ENCODE data around the gene APOBEC3A.
"Not testable (repeated sequence)": the region's sequence is repeated elsewhere in the genome, so short reads cannot be mapped to it uniquely, and the experiment has no call there.

The APOBEC3A gene

DNA sequence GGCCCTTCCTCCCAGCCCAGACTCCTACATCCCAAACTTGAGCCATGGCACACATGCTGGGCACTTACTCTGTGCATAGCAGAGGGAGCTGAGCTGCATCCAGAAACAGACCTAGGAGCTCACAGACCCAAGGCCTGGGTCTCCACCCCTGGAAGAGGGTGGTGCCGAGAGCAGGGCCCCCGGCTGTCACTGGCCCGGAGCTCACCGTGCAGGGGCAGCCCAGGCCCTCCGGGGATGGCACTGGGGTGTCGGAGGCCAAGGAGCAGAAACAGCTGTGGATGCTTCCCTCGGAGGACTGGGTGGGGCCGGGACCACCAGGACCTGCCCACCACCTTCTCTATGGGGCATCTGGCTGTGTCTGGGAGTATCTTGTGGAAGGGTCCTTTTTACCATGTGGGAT is 4.3 kb upstream of the APOBEC3A start:
- 95% methylated on average over 8 of the region's 8 CpGs for WGBS
- H3K9me3 ChIP-seq (ENCODE audit: insufficient read depth, low read depth, low read length), result no peaks in the 10 kb centered on the region
- no peaks in the 10 kb centered on the region for H3K27me3 ChIP-seq (ENCODE audit: insufficient read depth, low read length)
- no peaks in the 10 kb centered on the region for H3K36me3 ChIP-seq (ENCODE audit: insufficient read depth, low read length)
- no peak overlapping the region for H3K27ac ChIP-seq (ENCODE audit: low read depth, low read length)
- H3K4me3 ChIP-seq (ENCODE audit: low read length), result no peak overlapping the region
- no peak overlapping the region for H3K9ac ChIP-seq (ENCODE audit: low read depth, low read length)
- H3K4me1 ChIP-seq (ENCODE audit: insufficient read depth, low read length), result no peaks in the 10 kb centered on the region

DNA sequence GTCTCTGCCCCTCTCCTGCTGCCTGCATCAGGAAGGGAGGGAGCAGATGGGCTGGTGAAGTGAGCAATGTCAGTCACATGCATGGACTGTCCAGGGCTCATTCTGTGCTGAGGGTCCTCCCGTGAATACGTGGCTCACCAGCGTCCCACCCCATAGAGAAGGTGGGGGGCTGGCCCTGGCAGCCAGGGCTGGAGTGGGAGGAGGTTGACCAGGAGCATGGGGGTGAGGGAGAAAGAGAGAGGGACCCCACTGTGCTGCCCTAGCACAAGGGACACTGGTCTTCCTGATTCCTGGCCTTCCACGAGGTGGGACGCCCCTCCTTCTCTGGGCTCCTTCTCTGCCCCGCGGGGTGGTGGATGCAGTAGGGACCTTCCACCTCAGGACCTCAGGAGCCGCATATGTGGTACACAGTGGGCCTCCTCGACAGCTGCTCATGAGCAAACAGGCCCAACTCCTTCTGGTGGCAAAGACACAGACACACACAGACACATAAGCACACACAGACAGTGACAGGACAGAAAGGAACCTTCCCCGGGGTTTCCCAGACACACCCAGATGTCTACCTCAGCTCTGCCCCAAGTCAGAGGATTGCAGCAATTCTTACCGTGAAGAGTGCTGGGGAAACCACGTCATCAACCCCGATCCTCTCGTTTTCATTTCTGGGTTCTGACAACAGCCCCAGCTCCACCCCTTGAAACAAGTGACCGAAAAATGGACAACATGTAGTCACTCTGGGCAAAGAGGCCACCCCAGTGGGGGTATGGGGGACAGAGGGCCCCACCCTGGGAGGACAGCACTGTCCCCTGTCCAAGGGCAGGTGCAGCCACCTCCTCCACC is 3.6 kb upstream of the APOBEC3A start:
- Histone ChIP-seq H3K4me3 (ENCODE audit: low read length) (no peak overlapping the region), H3K4me1 (ENCODE audit: insufficient read depth, low read length) (no peaks in the 10 kb centered on the region), H3K27ac (ENCODE audit: low read depth, low read length) (no peak overlapping the region), H3K27me3 (ENCODE audit: insufficient read depth, low read length) (no peaks in the 10 kb centered on the region), H3K36me3 (ENCODE audit: insufficient read depth, low read length) (no peaks in the 10 kb centered on the region), H3K9me3 (ENCODE audit: insufficient read depth, low read depth, low read length) (no peaks in the 10 kb centered on the region), H3K9ac (ENCODE audit: low read depth, low read length) (no peak overlapping the region)
- 83% methylated on average over 15 of the region's 15 CpGs for WGBS

DNA sequence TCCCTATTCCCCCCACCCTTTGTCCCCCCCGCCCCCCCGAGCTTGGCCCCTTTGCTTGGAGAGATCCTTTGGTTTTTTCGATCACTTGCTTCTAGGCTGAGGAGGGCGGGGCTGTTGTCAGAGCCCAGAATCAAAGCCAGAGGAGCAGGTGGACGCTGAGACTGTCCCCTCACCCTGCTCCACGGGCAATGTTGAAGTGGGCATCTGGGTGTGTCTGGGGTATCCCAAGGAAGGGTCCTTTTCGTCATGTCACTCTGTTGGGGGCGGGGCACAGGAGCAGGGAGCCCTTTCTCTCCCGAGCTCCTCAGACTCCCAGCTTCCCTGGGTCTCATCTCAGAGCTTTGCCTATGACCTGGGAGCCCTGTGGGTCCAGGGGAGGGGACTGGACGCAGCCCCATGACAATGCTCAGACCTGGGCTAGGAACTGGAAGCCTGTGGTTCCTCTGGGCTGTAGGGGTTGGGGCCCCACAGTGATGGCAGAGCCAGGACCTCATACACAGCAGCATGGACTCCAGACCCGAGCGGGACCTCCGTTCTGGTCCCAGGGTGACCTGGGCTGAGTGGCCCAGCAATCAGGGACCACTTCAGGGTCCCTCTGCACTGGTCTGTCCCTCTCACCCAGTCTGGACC is 2.9 kb upstream of the APOBEC3A start:
- no peak overlapping the region for H3K9ac ChIP-seq (ENCODE audit: low read depth, low read length)
- H3K4me3 ChIP-seq (ENCODE audit: low read length), result no peak overlapping the region
- H3K4me1 ChIP-seq (ENCODE audit: insufficient read depth, low read length), result no peaks in the 10 kb centered on the region
- H3K36me3 ChIP-seq (ENCODE audit: insufficient read depth, low read length), result no peaks in the 10 kb centered on the region
- H3K27me3 ChIP-seq (ENCODE audit: insufficient read depth, low read length), result no peaks in the 10 kb centered on the region
- H3K9me3 ChIP-seq (ENCODE audit: insufficient read depth, low read depth, low read length), result no peaks in the 10 kb centered on the region
- no peak overlapping the region for H3K27ac ChIP-seq (ENCODE audit: low read depth, low read length)
- 88% methylated on average over 11 of the region's 13 CpGs for WGBS

DNA sequence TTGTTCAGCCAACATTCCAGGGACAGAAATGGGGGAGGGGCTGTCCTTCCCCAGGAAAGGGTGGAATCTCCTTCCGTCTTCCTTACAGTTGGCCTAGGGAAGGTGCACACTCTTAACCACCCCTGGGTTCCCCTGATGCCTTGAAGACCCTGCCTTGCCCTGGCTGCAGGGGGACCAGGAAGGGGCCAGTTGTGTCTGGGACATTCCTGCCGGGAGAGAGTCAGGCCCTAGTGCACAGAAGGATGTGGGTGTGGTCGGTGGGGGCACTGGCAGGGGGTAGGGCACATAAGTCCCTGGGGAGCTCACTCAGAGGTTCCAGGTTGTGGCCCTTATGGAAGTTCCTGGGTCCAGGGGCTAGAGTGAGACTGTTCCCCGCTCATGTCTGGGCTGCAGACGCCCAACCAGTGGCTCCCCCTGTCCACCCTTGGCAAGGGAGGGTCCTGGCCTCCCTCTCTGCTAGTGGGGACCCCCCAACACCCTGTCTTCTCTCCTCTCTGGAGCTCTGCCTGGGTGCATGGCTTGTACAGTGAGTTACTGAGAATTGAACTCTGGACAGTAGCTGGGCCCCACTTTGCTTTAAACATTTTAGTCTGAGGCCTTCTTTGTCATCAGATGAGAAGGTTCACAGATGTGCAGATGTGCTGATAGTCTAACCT is 2.0 kb upstream of the APOBEC3A start:
- 81% methylated on average over 5 of the region's 5 CpGs for WGBS
- H3K4me1 ChIP-seq (ENCODE audit: insufficient read depth, low read length), result no peaks in the 10 kb centered on the region
- no peaks in the 10 kb centered on the region for H3K27me3 ChIP-seq (ENCODE audit: insufficient read depth, low read length)
- H3K9ac ChIP-seq (ENCODE audit: low read depth, low read length), result no peak overlapping the region
- no peak overlapping the region for H3K4me3 ChIP-seq (ENCODE audit: low read length)
- no peak overlapping the region for H3K27ac ChIP-seq (ENCODE audit: low read depth, low read length)
- H3K36me3 ChIP-seq (ENCODE audit: insufficient read depth, low read length), result no peaks in the 10 kb centered on the region
- no peaks in the 10 kb centered on the region for H3K9me3 ChIP-seq (ENCODE audit: insufficient read depth, low read depth, low read length)

DNA sequence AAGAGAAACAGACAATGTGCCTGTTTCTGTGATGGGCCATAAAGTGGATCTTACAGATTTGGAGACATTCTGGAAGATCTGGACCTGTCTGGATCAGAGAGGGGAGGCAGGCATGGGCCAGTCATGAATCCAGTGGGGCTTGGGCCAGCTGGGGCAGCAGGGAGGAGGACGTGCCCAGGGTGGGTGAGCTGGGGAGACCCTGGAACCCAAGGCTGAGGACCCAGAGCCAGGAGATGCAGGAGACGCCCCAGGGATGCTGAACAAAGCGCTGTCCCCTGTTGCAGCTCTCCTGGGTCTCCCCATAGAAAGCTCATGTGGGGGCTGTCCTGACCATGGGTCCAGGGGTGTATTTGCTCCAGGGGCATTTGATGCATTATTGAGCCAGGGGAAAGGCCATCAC is 1.5 kb upstream of the APOBEC3A start:
- WGBS, result 95% methylated on average over 3 of the region's 3 CpGs
- Histone ChIP-seq H3K4me3 (ENCODE audit: low read length) (no peak overlapping the region), H3K4me1 (ENCODE audit: insufficient read depth, low read length) (no peaks in the 10 kb centered on the region), H3K9me3 (ENCODE audit: insufficient read depth, low read depth, low read length) (no peaks in the 10 kb centered on the region), H3K27ac (ENCODE audit: low read depth, low read length) (no peak overlapping the region), H3K27me3 (ENCODE audit: insufficient read depth, low read length) (no peaks in the 10 kb centered on the region), H3K36me3 (ENCODE audit: insufficient read depth, low read length) (no peaks in the 10 kb centered on the region), H3K9ac (ENCODE audit: low read depth, low read length) (no peak overlapping the region)

DNA sequence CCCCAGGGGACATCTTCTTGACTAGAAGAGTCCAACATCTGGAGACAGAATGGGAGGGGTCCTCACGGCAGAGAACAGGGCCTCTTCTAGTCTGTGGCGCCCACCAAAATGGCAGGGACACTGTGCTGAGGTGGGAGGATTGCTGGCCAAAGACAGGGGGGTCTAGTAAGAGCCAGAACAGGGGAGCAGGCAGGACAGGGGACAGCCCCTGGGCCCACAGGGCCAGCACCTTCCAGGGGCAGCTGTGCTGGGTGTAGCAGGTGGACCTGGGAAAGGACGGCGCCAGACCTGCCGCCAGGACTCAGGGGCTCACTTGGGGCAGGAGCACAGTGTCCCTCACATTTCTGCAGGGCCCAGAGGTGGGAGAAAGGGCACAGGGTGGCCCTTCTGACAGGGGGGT is 858 bp upstream of the APOBEC3A start:
- Histone ChIP-seq H3K4me3 (ENCODE audit: low read length) (no peak overlapping the region), H3K9ac (ENCODE audit: low read depth, low read length) (no peak overlapping the region), H3K27ac (ENCODE audit: low read depth, low read length) (no peak overlapping the region), H3K36me3 (ENCODE audit: insufficient read depth, low read length) (no peaks in the 10 kb centered on the region), H3K27me3 (ENCODE audit: insufficient read depth, low read length) (no peaks in the 10 kb centered on the region), H3K4me1 (ENCODE audit: insufficient read depth, low read length) (no peaks in the 10 kb centered on the region), H3K9me3 (ENCODE audit: insufficient read depth, low read depth, low read length) (no peaks in the 10 kb centered on the region)
- 96% methylated on average over 5 of the region's 5 CpGs for WGBS

DNA sequence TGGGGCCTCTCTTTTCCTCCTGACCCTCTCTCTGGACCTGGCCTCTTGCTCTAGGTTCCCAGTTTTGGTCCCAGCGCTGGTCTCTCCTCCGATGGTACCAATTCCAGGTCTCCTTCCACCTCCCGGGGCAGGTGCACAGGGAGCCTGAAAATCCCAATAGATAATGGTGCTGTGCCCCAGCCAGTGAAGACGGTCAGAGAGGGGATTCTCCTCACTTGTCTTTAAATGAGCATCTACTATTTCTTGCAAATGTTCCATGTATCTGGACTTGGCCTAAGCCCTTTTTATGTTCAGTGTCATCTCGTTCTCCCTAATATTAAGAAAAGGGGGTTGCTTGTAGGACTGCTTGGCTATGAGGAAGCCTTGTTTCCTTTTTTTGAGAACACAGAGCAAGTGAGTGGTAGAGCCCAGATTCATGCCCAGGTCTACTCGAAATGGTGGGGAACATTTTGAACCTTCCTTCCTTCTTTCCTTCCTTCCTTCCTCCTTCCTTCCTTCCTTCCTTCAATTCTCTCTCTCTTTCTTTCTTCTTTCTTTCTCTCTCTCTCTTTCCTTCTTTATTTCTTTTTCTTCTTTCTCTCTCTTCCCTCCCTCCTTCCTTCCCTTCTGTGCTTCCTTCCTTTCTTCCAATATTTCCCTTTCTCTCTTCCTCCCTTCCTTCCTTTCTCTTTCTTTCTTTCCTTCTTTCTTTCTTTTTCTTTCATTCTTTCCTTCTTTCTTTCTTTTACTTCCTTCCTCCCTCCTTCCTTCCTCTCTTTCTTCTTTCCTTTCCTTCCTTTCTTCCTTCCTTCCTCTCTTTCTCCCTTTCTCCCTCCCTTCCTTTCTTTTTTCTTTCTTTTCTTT is 620 bp downstream of the APOBEC3A start:
- H3K36me3 ChIP-seq (ENCODE audit: insufficient read depth, low read length), result no peaks in the 10 kb centered on the region
- no peak overlapping the region for H3K4me3 ChIP-seq (ENCODE audit: low read length)
- no peak overlapping the region for H3K9ac ChIP-seq (ENCODE audit: low read depth, low read length)
- WGBS, result 94% methylated on average over 6 of the region's 6 CpGs
- H3K27ac ChIP-seq (ENCODE audit: low read depth, low read length), result no peak overlapping the region
- H3K4me1 ChIP-seq (ENCODE audit: insufficient read depth, low read length), result no peaks in the 10 kb centered on the region
- no peaks in the 10 kb centered on the region for H3K27me3 ChIP-seq (ENCODE audit: insufficient read depth, low read length)
- H3K9me3 ChIP-seq (ENCODE audit: insufficient read depth, low read depth, low read length), result no peaks in the 10 kb centered on the region

DNA sequence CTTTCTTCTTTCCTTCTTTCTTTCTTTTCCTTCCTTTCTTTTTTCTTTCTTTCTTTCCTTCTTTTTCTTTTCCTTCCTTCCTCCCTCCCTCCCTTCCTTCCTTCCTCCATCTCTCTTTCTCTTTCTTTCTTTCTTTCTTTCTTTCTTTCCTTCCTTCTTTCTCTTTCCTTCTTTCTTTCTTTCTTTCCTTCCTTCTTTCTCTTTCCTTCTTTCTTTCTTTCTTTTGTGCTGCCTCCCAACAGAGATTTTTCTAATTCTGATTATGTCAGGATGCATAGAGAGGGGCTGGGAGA is 1.2 kb downstream of the APOBEC3A start:
- not testable (repeated sequence) for H3K27me3 ChIP-seq (ENCODE audit: insufficient read depth, low read length); H3K27ac ChIP-seq (ENCODE audit: low read depth, low read length); H3K9ac ChIP-seq (ENCODE audit: low read depth, low read length); H3K4me3 ChIP-seq (ENCODE audit: low read length); H3K36me3 ChIP-seq (ENCODE audit: insufficient read depth, low read length); H3K9me3 ChIP-seq (ENCODE audit: insufficient read depth, low read depth, low read length); H3K4me1 ChIP-seq (ENCODE audit: insufficient read depth, low read length)

DNA sequence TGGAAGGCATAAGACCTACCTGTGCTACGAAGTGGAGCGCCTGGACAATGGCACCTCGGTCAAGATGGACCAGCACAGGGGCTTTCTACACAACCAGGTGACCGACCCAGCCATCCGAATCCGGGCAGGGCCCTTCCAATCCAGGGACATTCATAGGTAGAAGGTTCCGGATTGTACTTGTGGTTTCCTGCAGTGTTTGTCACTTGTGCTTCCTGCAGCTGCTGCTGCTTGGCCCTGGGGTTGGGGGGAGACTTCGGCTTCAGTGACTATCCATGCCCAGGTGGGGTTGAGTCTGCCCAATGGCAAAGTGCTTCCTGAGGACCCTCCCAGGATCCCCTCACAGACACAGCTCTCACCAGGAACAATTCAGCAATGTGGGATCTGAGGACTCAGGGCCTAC is 2.2 kb downstream of the APOBEC3A start:
- no peaks in the 10 kb centered on the region for H3K27me3 ChIP-seq (ENCODE audit: insufficient read depth, low read length)
- no peaks in the 10 kb centered on the region for H3K4me1 ChIP-seq (ENCODE audit: insufficient read depth, low read length)
- H3K27ac ChIP-seq (ENCODE audit: low read depth, low read length), result no peak overlapping the region
- H3K36me3 ChIP-seq (ENCODE audit: insufficient read depth, low read length), result no peaks in the 10 kb centered on the region
- no peak overlapping the region for H3K4me3 ChIP-seq (ENCODE audit: low read length)
- WGBS, result 89% methylated on average over 8 of the region's 8 CpGs
- no peak overlapping the region for H3K9ac ChIP-seq (ENCODE audit: low read depth, low read length)
- no peaks in the 10 kb centered on the region for H3K9me3 ChIP-seq (ENCODE audit: insufficient read depth, low read depth, low read length)

DNA sequence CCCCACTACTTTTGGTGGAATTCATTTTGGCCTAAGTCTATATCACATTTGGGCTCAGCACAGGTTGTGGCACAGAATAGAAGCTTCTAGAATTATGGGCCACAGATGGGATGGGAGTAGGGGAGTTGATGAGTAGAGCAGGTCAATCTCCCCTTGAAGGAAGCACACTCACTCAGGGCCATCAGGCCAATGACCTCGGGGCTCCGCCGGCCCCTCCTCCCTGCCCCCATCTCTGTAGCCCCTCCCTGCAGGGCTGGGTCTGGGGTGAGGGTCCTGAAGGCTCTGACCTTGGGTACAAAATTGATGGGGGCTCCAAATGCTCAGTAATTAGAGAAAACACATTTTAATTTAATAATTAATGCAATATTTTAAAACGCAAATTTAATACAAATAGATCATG is 3.3 kb downstream of the APOBEC3A start:
- H3K9me3 ChIP-seq (ENCODE audit: insufficient read depth, low read depth, low read length); H3K27ac ChIP-seq (ENCODE audit: low read depth, low read length); H3K27me3 ChIP-seq (ENCODE audit: insufficient read depth, low read length); H3K4me3 ChIP-seq (ENCODE audit: low read length); H3K36me3 ChIP-seq (ENCODE audit: insufficient read depth, low read length); H3K9ac ChIP-seq (ENCODE audit: low read depth, low read length); H3K4me1 ChIP-seq (ENCODE audit: insufficient read depth, low read length): not testable (repeated sequence)
- no CpG with 5 or more reads among the region's 4 CpGs for WGBS

DNA sequence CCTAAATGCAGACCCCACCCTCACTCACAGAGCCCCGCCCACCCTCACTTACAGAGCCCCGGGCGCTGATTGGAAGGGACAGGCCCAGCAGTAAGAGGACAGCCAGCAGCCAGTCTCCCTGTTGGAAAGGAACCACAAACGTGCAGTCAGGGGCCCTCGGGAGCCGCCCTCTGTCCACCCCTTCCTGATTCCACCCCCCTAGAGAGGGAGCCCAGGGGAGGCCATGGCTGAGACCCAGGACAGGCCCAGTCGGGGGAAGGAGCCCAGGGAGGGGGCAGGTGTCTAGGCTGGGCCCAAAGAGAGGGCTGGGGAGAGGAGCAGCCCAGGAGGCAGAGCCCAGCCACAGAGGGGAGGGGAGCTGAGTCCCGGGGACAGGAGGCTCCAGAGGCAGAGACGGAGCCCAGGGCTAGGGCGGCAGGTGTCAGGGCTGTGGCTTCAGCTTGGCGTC is 5.9 kb downstream of the APOBEC3A start:
- H3K36me3 ChIP-seq (ENCODE audit: insufficient read depth, low read length); H3K4me3 ChIP-seq (ENCODE audit: low read length): not testable (repeated sequence)
- 31% methylated on average over 11 of the region's 11 CpGs for WGBS

More for the DNA sequence above, 5.9 kb downstream of the APOBEC3A start:
- not testable (repeated sequence) for H3K9ac ChIP-seq (ENCODE audit: low read depth, low read length); H3K27me3 ChIP-seq (ENCODE audit: insufficient read depth, low read length); H3K4me1 ChIP-seq (ENCODE audit: insufficient read depth, low read length); H3K27ac ChIP-seq (ENCODE audit: low read depth, low read length); H3K9me3 ChIP-seq (ENCODE audit: insufficient read depth, low read depth, low read length)

All from HUES64 (cell line).